Neural cell (in vitro differentiated cells): ENCODE measurements around the gene LEF1. TPM values are rescaled to one million over a fixed set of nuclear protein-coding genes. Genes with fewer than 3 reads are reported as not detected.

ENCODE experiments used
- H2AFZ ChIP-seq: fragments of 200-600, 300-800 bp; sonication (generic), shearing (Covaris generic); 2 replicates; pipeline ENCODE4 v1.6.0; 2014; ENCODE audit warnings: low read depth, mild to moderate bottlenecking, antibody characterized with exemption, low read length, moderate library complexity
- H3F3A ChIP-seq: fragments of 200-600 bp; shearing (Covaris generic); 2 replicates; pipeline ENCODE4 v1.6.1; 2016; ENCODE audit warnings: mild to moderate bottlenecking, moderate library complexity, mixed read lengths, antibody characterized with exemption, low read length; ENCODE audit not compliant: insufficient read depth, poor library complexity, severe bottlenecking
- H3K27ac ChIP-seq: fragments of 200-600, 300-800 bp; sonication (generic), shearing (Covaris generic); 2 replicates; pipeline ENCODE4 v1.5.1; 2014; ENCODE audit warnings: mild to moderate bottlenecking, low read length, moderate library complexity
- H3K27me3 ChIP-seq: fragments of 300-800, 200-600 bp; sonication (generic), shearing (Covaris generic); 2 replicates; pipeline ENCODE4 v1.6.0; 2014; ENCODE audit warnings: mild to moderate bottlenecking, low read depth, low read length, moderate library complexity; ENCODE audit not compliant: insufficient read depth
- H3K36me3 ChIP-seq: fragments of 300-800, 200-600 bp; sonication (generic), shearing (Covaris generic); 2 replicates; pipeline ENCODE4 v1.5.1; 2014; ENCODE audit warnings: mild to moderate bottlenecking, antibody characterized with exemption, low read length, moderate library complexity; ENCODE audit not compliant: insufficient read depth
- H3K4me2 ChIP-seq: fragments of 300-800, 200-600 bp; sonication (generic), shearing (Covaris generic); 2 replicates; pipeline ENCODE4 v1.6.0; 2014; ENCODE audit warnings: mild to moderate bottlenecking, low read length
- H3K4me3 ChIP-seq: fragments of 300-800, 200-600 bp; sonication (generic), shearing (Covaris generic); 2 replicates; pipeline ENCODE4 v1.5.1; 2014; ENCODE audit warnings: mild to moderate bottlenecking, low read length, moderate library complexity
- H3K79me2 ChIP-seq: fragments of 200-600 bp; shearing (Covaris generic); replicated peaks from 2 replicates; pipeline ENCODE4 v1.6.0; 2014; ENCODE audit warnings: mild to moderate bottlenecking, low read length, moderate library complexity; ENCODE audit not compliant: insufficient read depth
- H3K9ac ChIP-seq: fragments of 300-800, 200-600 bp; sonication (generic), shearing (Covaris generic); 2 replicates; pipeline ENCODE4 v1.6.1; 2016; ENCODE audit warnings: mild to moderate bottlenecking, low read length, mixed read lengths
- H3K9me2 ChIP-seq: fragments of 200-600 bp; shearing (Covaris generic); 2 replicates; pipeline ENCODE4 v1.6.1; 2016; ENCODE audit warnings: mild to moderate bottlenecking, low read length, mixed read lengths; ENCODE audit not compliant: insufficient read depth
- H3K9me3 ChIP-seq: fragments of 200-600, 300-800 bp; sonication (generic), shearing (Covaris generic); 2 replicates; pipeline ENCODE4 v1.6.1; 2016; ENCODE audit warnings: mild to moderate bottlenecking, mixed run types, low read length, moderate library complexity, mixed read lengths
- H4K20me1 ChIP-seq: fragments of 200-600 bp; shearing (Covaris generic); 2 replicates; pipeline ENCODE4 v1.6.1; 2016; ENCODE audit warnings: mild to moderate bottlenecking, mixed run types; ENCODE audit not compliant: insufficient read depth
- CTCF ChIP-seq: fragments of 450-650 bp; IDR thresholded peaks from 2 replicates; pipeline ENCODE4 v1.5.1; 2014; ENCODE audit warnings: antibody characterized with exemption, mild to moderate bottlenecking, moderate library complexity; ENCODE audit not compliant: poor library complexity, severe bottlenecking
- EP300 ChIP-seq: fragments of 450-650 bp; conservative IDR thresholded peaks from 2 replicates; pipeline ENCODE4 v1.6.1; 2014; ENCODE audit warnings: antibody characterized with exemption, mild to moderate bottlenecking, moderate library complexity; ENCODE audit not compliant: poor library complexity, severe bottlenecking
- EZH2 ChIP-seq: fragments of 200-600, 300-800 bp; shearing (Covaris generic), sonication (generic); IDR thresholded peaks from 2 replicates; pipeline ENCODE4 v1.6.1; 2014; ENCODE audit warnings: antibody characterized with exemption, low read length, borderline replicate concordance, mild to moderate bottlenecking; ENCODE audit not compliant: insufficient read depth, poor library complexity, severe bottlenecking
- MXI1 ChIP-seq: fragments of 450-650 bp; conservative IDR thresholded peaks from 2 replicates; pipeline ENCODE4 v1.6.1; 2014; ENCODE audit warnings: antibody characterized with exemption, mild to moderate bottlenecking; ENCODE audit not compliant: poor library complexity, severe bottlenecking
- POLR2AphosphoS5 ChIP-seq: IDR thresholded peaks from 2 replicates; pipeline ENCODE4 v1.6.1; 2012
- RAD21 ChIP-seq: fragments of 450-650 bp; conservative IDR thresholded peaks from 2 replicates; pipeline ENCODE4 v1.6.1; 2014; ENCODE audit warnings: antibody characterized with exemption, mild to moderate bottlenecking, moderate library complexity
- REST ChIP-seq: IDR thresholded peaks from 2 replicates; pipeline ENCODE4 v1.6.1; 2012; ENCODE audit warnings: borderline replicate concordance
- SMC3 ChIP-seq: fragments of 450-650 bp; conservative IDR thresholded peaks from 2 replicates; pipeline ENCODE4 v1.6.1; 2014; ENCODE audit warnings: antibody characterized with exemption, mild to moderate bottlenecking, moderate library complexity; ENCODE audit not compliant: poor library complexity
- TAF1 ChIP-seq: IDR thresholded peaks from 2 replicates; pipeline ENCODE4 v1.6.1; 2012; ENCODE audit warnings: low read depth
- polyA plus RNA-seq: library from polyadenylated mRNA; depleted of rRNA; stranded (reverse); fragments of >200 nt; gene quantifications from 2 replicates; pipeline ENCODE4 v1.2.3, GENCODE V29; 2014

The LEF1 gene
- polyA plus RNA-seq, 1 donor from 2014 or later: 0.78 TPM

GRCh38 chr4:108109997-108110416 is 58.7 kb downstream of the LEF1 start:
- no peak overlapping the region for H3K4me3 ChIP-seq
- no peak overlapping the region for H3K27ac ChIP-seq
- H3F3A ChIP-seq: no peaks in the 10 kb centered on the region
- no peaks in the 10 kb centered on the region for H3K9me2 ChIP-seq
- H3K27me3 ChIP-seq: no peaks in the 10 kb centered on the region
- H3K9ac ChIP-seq: no peak overlapping the region
- H3K4me2 ChIP-seq: no peak overlapping the region
- TF ChIP-seq CTCF (no peak), EP300 (no peak), REST (no peak), TAF1 (no peak), EZH2 (no peak), RAD21 (no peak), POLR2AphosphoS5 (no peak), SMC3 (no peak), MXI1 (no peak)
- no peaks in the 10 kb centered on the region for H3K79me2 ChIP-seq
- no peak overlapping the region for H2AFZ ChIP-seq
- no peaks in the 10 kb centered on the region for H3K36me3 ChIP-seq
- no peaks in the 10 kb centered on the region for H3K9me3 ChIP-seq
- H4K20me1 ChIP-seq: no peaks in the 10 kb centered on the region

- Histone ChIP-seq H3K9me3 (no peaks in the 10 kb centered on the region), H3K27me3 (no peaks in the 10 kb centered on the region), H3K36me3 (no peaks in the 10 kb centered on the region), H4K20me1 (no peaks in the 10 kb centered on the region), H3K27ac (no peak overlapping the region), H3K4me3 (no peak overlapping the region), H2AFZ (no peak overlapping the region), H3K9me2 (no peaks in the 10 kb centered on the region), H3F3A (no peaks in the 10 kb centered on the region), H3K4me2 (no peak overlapping the region), H3K79me2 (no peaks in the 10 kb centered on the region), H3K9ac (no peak overlapping the region)
- TF ChIP-seq POLR2AphosphoS5 (no peak), EP300 (no peak), TAF1 (no peak), MXI1 (no peak), RAD21 (no peak), REST (no peak), EZH2 (no peak), CTCF (no peak), SMC3 (no peak)
Observed at GRCh38 chr4:108109111-108109510, 59.6 kb downstream of the LEF1 start.
